ENCODE measurements around the gene EPB41L1.

- TF ChIP-seq EZH2 (IDR thresholded peaks at IDR 0.05; ENCODE audit: insufficient read depth, poor library complexity, severe bottlenecking) (no peak), EZH2phosphoT487 (IDR thresholded peaks at IDR 0.05; ENCODE audit: insufficient read depth, low read depth) (no peak)
Observed at GRCh38 chr20:36173451-36173933, 19.0 kb downstream of the EPB41L1 start.
